Left ventricle myocardium inferior (tissue), 1 donor: ENCODE measurements around the gene MARCKS. TPM values are rescaled to one million over a fixed set of nuclear protein-coding genes. Genes with fewer than 3 reads are reported as not detected.

ENCODE experiments used
- DNase-seq: peaks from one replicate; pipeline ENCODE4 v3.0.0-alpha.2; 2020
- H3K27ac ChIP-seq: fragments of 200-600 bp; replicated peaks from 2 replicates; pipeline ENCODE4 v1.8.0; 2021
- H3K27me3 ChIP-seq: fragments of 200-600 bp; 2 replicates; pipeline ENCODE4 v1.8.0; 2021; ENCODE audit warnings: low read depth
- H3K36me3 ChIP-seq: fragments of 200-600 bp; 2 replicates; pipeline ENCODE4 v1.8.0; 2021
- H3K4me1 ChIP-seq: fragments of 200-600 bp; 2 replicates; pipeline ENCODE4 v1.8.0; 2021
- H3K4me3 ChIP-seq: fragments of 200-600 bp; 2 replicates; pipeline ENCODE4 v1.8.0; 2021; ENCODE audit warnings: mild to moderate bottlenecking, moderate library complexity
- H3K9me3 ChIP-seq: fragments of 200-600 bp; replicated peaks from 2 replicates; pipeline ENCODE4 v1.8.0; 2021
- CTCF ChIP-seq: fragments of 200-600 bp; IDR thresholded peaks from 2 replicates; pipeline ENCODE4 v1.8.0; 2021; ENCODE audit warnings: antibody characterized with exemption, mild to moderate bottlenecking, borderline replicate concordance
- intact Hi-C: fragments of 100-400 bp; cut with micrococcal nuclease; formaldehyde crosslinking; loops from one replicate; pipeline ENCODE4 v1.11.0; 2022
- total RNA-seq: library from RNA; stranded (reverse); fragmentation: NEBNext Ultra II Directional; extraction: Animal tissue kit (Norgen Biotek cat#: 25700); gene quantifications from one replicate; pipeline ENCODE4 v1.2.1, GENCODE V29; 2021
- donor health status: DM: no; HTN: yes; CAD: no; lungs with severe emphysema.

Gene MARCKS
- total RNA-seq, 1 donor from 2014 or later, result 21.0 TPM

DNA sequence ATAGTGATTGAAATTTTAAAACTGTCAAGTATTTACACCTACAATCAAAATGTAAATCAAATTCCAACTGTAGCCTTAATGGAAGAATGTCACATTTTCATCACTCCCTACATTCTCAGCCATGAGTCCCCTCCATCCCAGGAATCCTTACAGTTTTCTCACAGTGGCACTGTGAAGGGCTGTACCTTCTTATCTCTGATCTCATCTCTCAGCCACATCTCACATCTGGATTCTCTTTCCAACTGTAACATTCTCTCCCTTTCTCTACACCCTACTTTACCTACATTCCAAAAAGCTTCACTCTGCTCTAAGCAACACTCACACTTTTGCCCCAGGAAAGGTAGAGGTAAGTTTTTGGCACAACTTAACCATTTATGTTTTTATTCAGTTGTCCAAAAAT is 8.9 kb upstream of the MARCKS start:
- Histone ChIP-seq H3K27me3 (no peaks in the 10 kb centered on the region), H3K36me3 (no peaks in the 10 kb centered on the region), H3K4me1 (no peaks in the 10 kb centered on the region), H3K27ac (no peak overlapping the region), H3K9me3 (no peaks in the 10 kb centered on the region), H3K4me3 (no peak overlapping the region)
- TF ChIP-seq CTCF, result no peak
- intact Hi-C loops, result no loop called here
- DNase-seq, result no peak

DNA sequence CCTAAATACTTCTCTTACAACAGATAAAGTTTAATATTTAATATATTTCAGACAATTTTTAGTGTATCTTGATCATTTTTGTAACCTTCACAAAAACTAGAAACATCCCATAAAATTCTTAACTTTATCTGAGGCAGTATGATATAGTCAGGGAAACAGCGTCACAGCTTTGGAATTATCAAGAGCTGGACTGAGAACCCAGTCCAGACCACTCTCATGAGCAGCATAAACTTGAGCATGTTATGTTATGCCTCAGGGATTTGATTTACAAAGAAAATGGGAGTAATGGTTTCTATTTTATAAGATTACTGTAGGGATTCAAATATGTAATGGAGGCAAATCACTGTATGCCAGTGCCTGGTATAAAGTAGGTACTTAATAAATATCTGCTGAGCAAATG is 8.3 kb upstream of the MARCKS start:
- no peak for TF ChIP-seq CTCF
- intact Hi-C loops, result no loop called here
- no peak for DNase-seq
- Histone ChIP-seq H3K36me3 (no peaks in the 10 kb centered on the region), H3K4me3 (no peak overlapping the region), H3K4me1 (peaks cover under 1% of the 10 kb centered on the region), H3K9me3 (no peaks in the 10 kb centered on the region), H3K27me3 (no peaks in the 10 kb centered on the region), H3K27ac (no peak overlapping the region)

DNA sequence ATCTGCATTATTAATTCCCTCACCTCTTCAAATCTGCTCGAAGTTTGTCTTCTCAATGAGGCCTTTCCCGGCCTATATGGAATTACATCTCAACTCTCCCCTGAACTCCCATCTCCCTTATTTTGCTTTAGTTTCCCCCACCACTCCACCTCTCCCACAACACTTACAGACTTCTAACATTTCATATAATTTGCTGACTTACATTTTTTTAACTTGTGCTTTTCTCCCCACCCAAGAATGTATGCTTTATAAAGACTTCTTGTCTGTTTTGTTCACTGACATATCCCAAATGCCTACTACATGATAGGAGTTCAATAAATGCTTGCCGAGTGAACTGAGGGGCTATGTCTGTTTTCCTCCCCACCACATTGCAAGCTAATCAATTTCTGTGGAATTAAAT is 3.9 kb upstream of the MARCKS start:
- Histone ChIP-seq H3K27me3 (peaks cover 7% of the 10 kb centered on the region), H3K4me3 (no peak overlapping the region), H3K4me1 (peaks cover 39% of the 10 kb centered on the region), H3K36me3 (no peaks in the 10 kb centered on the region), H3K9me3 (no peaks in the 10 kb centered on the region), H3K27ac (no peak overlapping the region)
- DNase-seq, result no peak
- TF ChIP-seq CTCF, result no peak
- intact Hi-C loops, result loop anchor here (10.0 kb wide), 2 partner anchors 178 to 288 kb away; no protein-coding TSS in a partner anchor

DNA sequence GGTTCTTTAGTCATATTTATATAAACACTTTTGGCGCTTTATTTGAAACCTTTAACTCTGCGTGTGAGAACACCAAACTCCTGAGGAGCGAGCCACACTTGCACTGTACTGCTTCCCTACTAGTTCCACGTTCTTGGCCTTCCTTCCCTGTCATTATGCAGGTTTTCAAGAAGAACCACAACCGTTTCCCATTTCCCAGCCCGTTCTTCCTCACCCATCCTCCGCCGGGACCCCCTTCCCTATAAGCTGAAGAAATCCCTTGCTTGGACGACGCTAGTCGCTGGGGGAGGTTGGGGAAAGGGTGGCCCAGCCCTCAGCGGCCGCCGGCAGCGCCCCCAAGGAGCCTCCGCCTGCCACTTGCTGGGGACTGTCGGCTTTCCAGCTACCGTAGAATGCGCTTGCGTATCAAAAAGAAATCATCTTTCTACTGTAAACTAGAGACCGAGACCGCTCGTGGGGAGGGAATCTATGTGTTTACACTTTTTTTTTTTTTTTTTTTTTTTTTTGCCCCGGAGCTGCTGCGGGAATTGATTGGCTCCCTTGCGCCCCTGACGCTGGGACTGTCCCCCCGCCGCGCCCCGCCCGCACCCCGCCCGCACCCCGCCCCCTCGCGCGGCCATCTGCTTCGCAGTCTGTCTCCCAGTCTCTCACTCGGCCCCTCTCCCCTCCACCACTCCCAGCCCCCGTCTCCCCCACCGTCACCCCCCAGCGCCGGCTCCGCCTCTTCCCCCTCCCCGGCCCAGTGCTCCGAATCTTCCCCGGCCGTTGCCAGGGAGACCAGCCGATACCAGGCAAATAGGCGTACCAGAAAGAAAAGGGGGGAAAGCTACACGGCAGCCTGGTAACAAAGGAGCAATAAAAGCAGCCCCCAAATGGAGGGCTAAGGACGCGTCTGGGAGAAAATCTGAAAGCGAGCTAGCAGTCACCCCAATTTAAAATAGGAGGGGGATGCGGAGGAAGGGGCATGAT is 2.3 kb upstream of the MARCKS start:
- TF ChIP-seq CTCF, result no peak
- Histone ChIP-seq H3K4me1 (peaks cover 53% of the 10 kb centered on the region), H3K27me3 (peaks cover 19% of the 10 kb centered on the region), H3K9me3 (no peaks in the 10 kb centered on the region), H3K27ac (peak overlapping the region; percentile 94), H3K4me3 (peak overlapping the region; percentile 89), H3K36me3 (no peaks in the 10 kb centered on the region)
- peak; percentile 77 for DNase-seq
- intact Hi-C loops, result loop anchor here (10.0 kb wide), 2 partner anchors 180 to 290 kb away; no protein-coding TSS in a partner anchor

- peak; percentile 17 for DNase-seq
- Histone ChIP-seq H3K27me3 (peaks cover 21% of the 10 kb centered on the region), H3K27ac (peak overlapping the region; percentile 94), H3K4me1 (peaks cover 55% of the 10 kb centered on the region), H3K36me3 (no peaks in the 10 kb centered on the region), H3K4me3 (peak overlapping the region; percentile 89), H3K9me3 (no peaks in the 10 kb centered on the region)
- TF ChIP-seq CTCF, result no peak
- intact Hi-C loops, result loop anchor here (10.0 kb wide), 2 partner anchors 181 to 291 kb away; no protein-coding TSS in a partner anchor
These were observed 1.4 kb upstream of the MARCKS start for GRCh38 chr6:113855500-113856374.
